A549 (cell line): Measurements from ENCODE around the gene HS6ST1. TPM values are rescaled to one million over a fixed set of nuclear protein-coding genes. Genes with fewer than 3 reads are reported as not detected.

Experiments
- ATAC-seq, 2 experiments: fragments of 200-7000 bp in 1 of 2; fragments of >200 bp in 1 of 2; cut with Nextera tagmentation in 1 of 2; cut with Tn5 transposase in 1 of 2; 3 replicates each; pipeline versions ENCODE4 v1.8.0 to v1.9.1; 2018 to 2020; ENCODE audit warnings: mild to moderate bottlenecking in 1 of 2, moderate library complexity in 1 of 2
- CTCF ChIA-PET: fragments of 300-600 bp; sonication (Branson Sonifier 250); formaldehyde crosslinking; extraction: SDS; loops from one replicate; lab custom pipeline; 2021; ENCODE audit warnings: antibody characterized with exemption, inconsistent platforms; lab: Yijun Ruan, JAX
- POLR2A ChIA-PET: fragments of 350-600 bp; formaldehyde crosslinking; extraction: SDS; loops from one replicate; lab custom pipeline; 2021; ENCODE audit warnings: antibody characterized with exemption, inconsistent platforms; lab: Yijun Ruan, JAX
- DNase-seq, 2 experiments: peaks; one replicate each; pipeline versions ENCODE4 v3.0.0 to v3.0.0-alpha.2; 2011 to 2016; ENCODE audit warnings: low read depth in 1 of 2, low spot score in 1 of 2
- FAIRE-seq: peaks from 2 replicates; lab custom pipeline; 2011; peaks lifted over from hg19 to GRCh38; lab: Jason Lieb, UNC
- H3K27ac ChIP-seq, 2 experiments: fragments of >200 bp; sonication (Bioruptor Twin); formaldehyde crosslinking; 3 replicates each; pipeline ENCODE4 v1.5.1; 2016 to 2017
- H3K4me1 ChIP-seq: fragments of >200 bp; sonication (Bioruptor Twin); formaldehyde crosslinking; 3 replicates; pipeline ENCODE4 v1.6.1; 2016
- H3K4me2 ChIP-seq: fragments of >200 bp; sonication (Bioruptor Twin); formaldehyde crosslinking; 3 replicates; pipeline ENCODE4 v1.6.1; 2016
- H3K4me3 ChIP-seq: fragments of >200 bp; sonication (Bioruptor Twin); formaldehyde crosslinking; 3 replicates; pipeline ENCODE4 v1.5.1; 2016
- H3K9me3 ChIP-seq: fragments of >200 bp; sonication (Bioruptor Twin); formaldehyde crosslinking; 3 replicates; pipeline ENCODE4 v1.6.1; 2016
- ATOH8 ChIP-seq: fragments of 250-450 bp; sonication (Bioruptor Pico); IDR thresholded peaks from 2 replicates; pipeline ENCODE4 v1.5.0; 2020; ENCODE audit warnings: low read depth, mild to moderate bottlenecking, moderate library complexity
- BCL3 ChIP-seq: fragments of >200 bp; sonication (Bioruptor Twin); formaldehyde crosslinking; IDR thresholded peaks from 3 replicates; pipeline ENCODE4 v1.6.1; 2016
- CTCF ChIP-seq: fragments of >200 bp; sonication (Bioruptor Twin); formaldehyde crosslinking; IDR thresholded peaks from 3 replicates; pipeline ENCODE4 v1.5.1; 2016
- EHF ChIP-seq: fragments of 250-450 bp; sonication (Bioruptor Pico); IDR thresholded peaks from 2 replicates; pipeline ENCODE4 v1.5.0; 2020; ENCODE audit warnings: mild to moderate bottlenecking
- ELK1 ChIP-seq: fragments of 150-350 bp; IDR thresholded peaks from 2 replicates; pipeline ENCODE4 v1.6.1; 2014; ENCODE audit warnings: low read depth, mild to moderate bottlenecking, low read length
- EP300 ChIP-seq, 2 experiments: fragments of >200 bp; sonication (Bioruptor Twin); formaldehyde crosslinking; IDR thresholded peaks; 2 replicates in 1 of 2; 3 replicates in 1 of 2; pipeline ENCODE4 v1.6.1; 2016 to 2017
- FOSB ChIP-seq: fragments of 250-450 bp; sonication (Bioruptor Pico); IDR thresholded peaks from 2 replicates; pipeline ENCODE4 v1.5.0; 2020; ENCODE audit warnings: mild to moderate bottlenecking, moderate library complexity
- FOSL2 ChIP-seq, 2 experiments: fragments of 450-650 bp in 1 of 2; fragments of >200 bp in 1 of 2; sonication (Bioruptor Twin) in 1 of 2; formaldehyde crosslinking; IDR thresholded peaks; 2 replicates each; pipeline versions ENCODE4 v1.5.0 to v1.6.1; 2016 to 2020; ENCODE audit warnings: mild to moderate bottlenecking in 1 of 2, moderate library complexity in 1 of 2
- FOXS1 ChIP-seq: fragments of 250-450 bp; sonication (Bioruptor Pico); IDR thresholded peaks from 2 replicates; pipeline ENCODE4 v1.5.0; 2020; ENCODE audit warnings: mild to moderate bottlenecking, moderate library complexity
- GATA3 ChIP-seq: IDR thresholded peaks from 2 replicates; pipeline ENCODE4 v1.6.1; 2012; ENCODE audit warnings: borderline replicate concordance
- HOXB13 ChIP-seq: fragments of 250-450 bp; sonication (Bioruptor Pico); IDR thresholded peaks from 2 replicates; pipeline ENCODE4 v1.5.0; 2020; ENCODE audit warnings: low read depth, mild to moderate bottlenecking, moderate library complexity
- HOXB5 ChIP-seq: fragments of 250-450 bp; sonication (Bioruptor Pico); IDR thresholded peaks from 2 replicates; pipeline ENCODE4 v1.5.0; 2020; ENCODE audit warnings: mild to moderate bottlenecking, moderate library complexity
- JUNB ChIP-seq: fragments of >200 bp; sonication (Bioruptor Twin); formaldehyde crosslinking; IDR thresholded peaks from 2 replicates; pipeline ENCODE4 v1.6.1; 2016
- MAFK ChIP-seq: fragments of 450-650 bp; IDR thresholded peaks from 2 replicates; pipeline ENCODE4 v1.6.1; 2014; ENCODE audit not compliant: partially characterized antibody
- MAX ChIP-seq: IDR thresholded peaks from 2 replicates; pipeline ENCODE4 v1.6.1; 2012
- NFE2L2 ChIP-seq: fragments of 150-350 bp; conservative IDR thresholded peaks from 2 replicates; pipeline ENCODE4 v1.6.1; 2014; ENCODE audit warnings: low read length
- NR3C1 ChIP-seq: fragments of >200 bp; sonication (Bioruptor Twin); formaldehyde crosslinking; IDR thresholded peaks from 3 replicates; pipeline ENCODE4 v1.6.1; 2017
- RAD21 ChIP-seq, 2 experiments: fragments of >200 bp in 1 of 2; sonication (Bioruptor Twin) in 1 of 2; formaldehyde crosslinking in 1 of 2; IDR thresholded peaks in 1 of 2; conservative IDR thresholded peaks in 1 of 2; 2 replicates in 1 of 2; 3 replicates in 1 of 2; pipeline ENCODE4 v1.6.1; 2012 to 2018; ENCODE audit warnings: inconsistent platforms in 1 of 2
- RARB ChIP-seq: fragments of 250-450 bp; sonication (Bioruptor Pico); IDR thresholded peaks from 2 replicates; pipeline ENCODE4 v1.8.0; 2021; ENCODE audit warnings: mild to moderate bottlenecking, moderate library complexity
- RCOR1 ChIP-seq: fragments of 150-350 bp; IDR thresholded peaks from 2 replicates; pipeline ENCODE4 v1.6.1; 2014; ENCODE audit warnings: antibody characterized with exemption, low read length, low read depth
- RNF2 ChIP-seq: fragments of 200-600 bp; sonication (generic); IDR thresholded peaks from 2 replicates; pipeline ENCODE4 v1.6.1; 2016; ENCODE audit warnings: low read depth, mild to moderate bottlenecking, antibody characterized with exemption, moderate library complexity, borderline replicate concordance
- SMC3 ChIP-seq: fragments of >200 bp; sonication (Bioruptor Twin); formaldehyde crosslinking; IDR thresholded peaks from 3 replicates; pipeline ENCODE4 v1.6.1; 2018; ENCODE audit warnings: inconsistent platforms
- TP53 ChIP-seq: fragments of 250-450 bp; sonication (Bioruptor Pico); IDR thresholded peaks from 2 replicates; pipeline ENCODE4 v1.5.0; 2021; ENCODE audit warnings: mild to moderate bottlenecking, moderate library complexity
- USF2 ChIP-seq: fragments of 450-650 bp; IDR thresholded peaks from 2 replicates; pipeline ENCODE4 v1.6.1; 2014; ENCODE audit warnings: antibody characterized with exemption
- ZC3H11A ChIP-seq: fragments of 450-650 bp; IDR thresholded peaks from 2 replicates; pipeline ENCODE4 v1.6.1; 2014; ENCODE audit warnings: antibody characterized with exemption, mild to moderate bottlenecking
- WGBS: methylation state at CpG from one replicate; pipeline ENCODE4 v1.1.6; 2017; ENCODE audit errors: missing lambda C conversion rate; 5-methylcytosine and 5-hydroxymethylcytosine counted together
- polyA plus RNA-seq, 4 experiments: library from polyadenylated mRNA; depleted of rRNA in 3 of 4; stranded (reverse); fragments of >200 nt; fragmentation: RNase III in 1 of 4; extraction: RNeasy Plus Mini Kit Qiagen cat#74134 plus additional on column Dnase treatment in 1 of 4; gene quantifications; 2 replicates in 3 of 4; 3 replicates in 1 of 4; pipeline ENCODE4 v1.2.3, GENCODE V29; 2011 to 2017

The HS6ST1 gene
- polyA plus RNA-seq, 2 of the 4 experiments (the other 2 are of a cell fraction): 3.8 to 11.6 TPM

- 87% methylated on average over 7 of the region's 11 CpGs for WGBS
- no peak for FAIRE-seq
- POLR2A ChIA-PET: no interaction called here
Measured at GRCh38 chr2:128324008-128324896, 5.6 kb upstream of the HS6ST1 start.

GRCh38 chr2:128323555-128323931, 4.9 kb upstream of the HS6ST1 start:
- H3K4me3 ChIP-seq: no peak overlapping the region
- ATAC-seq (no peak), FAIRE-seq (no peak), DNase-seq (no peak)
- TF ChIP-seq JUNB: no peak
- TF ChIP-seq CTCF: no peak
- no peak for TF ChIP-seq USF2
- no peak for TF ChIP-seq SMC3
- TF ChIP-seq ELK1: no peak
- no peak for TF ChIP-seq FOSL2 (IDR thresholded peaks at IDR 0.05)
- no peak for TF ChIP-seq FOSL2 (CRISPR knock-in tag; IDR thresholded peaks at IDR 0.05)
- no peak for TF ChIP-seq RCOR1
- TF ChIP-seq RAD21 (conservative IDR thresholded peaks at IDR 0.05 in 1 of 2, IDR thresholded peaks at IDR 0.05 in 1 of 2): no peak
- TF ChIP-seq HOXB5 (CRISPR knock-in tag): no peak
- no peak for TF ChIP-seq MAFK
- ChIA-PET POLR2A (no interaction called here), CTCF (no interaction called here)
- H3K27ac ChIP-seq: no peak overlapping the region
- 87% methylated on average over 8 of the region's 8 CpGs for WGBS
- no peaks in the 10 kb centered on the region for H3K9me3 ChIP-seq
- no peak overlapping the region for H3K4me2 ChIP-seq
- peaks cover 7% of the 10 kb centered on the region; the same call in 2 of the 3 replicates for H3K4me1 ChIP-seq

More at GRCh38 chr2:128324008-128324896, 5.6 kb upstream of the HS6ST1 start:
- Histone ChIP-seq H3K4me2 (no peak overlapping the region), H3K4me1 (peaks cover 7% of the 10 kb centered on the region; the same call in 2 of the 3 replicates), H3K4me3 (no peak overlapping the region), H3K9me3 (no peaks in the 10 kb centered on the region), H3K27ac (no peak overlapping the region)
- no peak for TF ChIP-seq EHF (CRISPR knock-in tag)
- no peak for TF ChIP-seq HOXB13 (CRISPR knock-in tag)
- no peak for TF ChIP-seq GATA3
- no peak for TF ChIP-seq EP300 (IDR thresholded peaks at IDR 0.05)
- no peak for TF ChIP-seq JUNB
- TF ChIP-seq FOSB (CRISPR knock-in tag): no peak
- no peak for TF ChIP-seq HOXB5 (CRISPR knock-in tag)
- no peak for TF ChIP-seq RNF2
- no peak for TF ChIP-seq TP53 (CRISPR knock-in tag)
- no peak for TF ChIP-seq NFE2L2
- no peak for TF ChIP-seq RCOR1
- TF ChIP-seq FOXS1 (CRISPR knock-in tag): no peak
- no peak for TF ChIP-seq MAX
- TF ChIP-seq RARB (CRISPR knock-in tag): no peak
- TF ChIP-seq ATOH8 (CRISPR knock-in tag): no peak
- no peak for TF ChIP-seq NR3C1
- TF ChIP-seq BCL3: no peak
- TF ChIP-seq ZC3H11A: no peak
- ATAC-seq (no peak), DNase-seq (no peak)
- CTCF ChIA-PET: no interaction called here
